ENCODE measurements around the gene PAX2.

- TF ChIP-seq CTCF (IDR thresholded peaks at IDR 0.05) = no peak
- no peak for TF ChIP-seq POLR2A (IDR thresholded peaks at IDR 0.05)
These were observed 29.5 kb downstream of the PAX2 start for GRCh38 chr10:100774876-100775275.
